ENCODE data around the gene UQCC3. TPM values are rescaled to one million over a fixed set of nuclear protein-coding genes. Genes with fewer than 3 reads are reported as not detected.

The UQCC3 gene
- total RNA-seq, 2 donors from 2014 or later = 10.4 to 12.9 TPM

GRCh38 chr11:62677156-62677555 lies 5.7 kb downstream of the UQCC3 start:
- ATAC-seq (no peak), DNase-seq (no peak)
- WGBS, 2 donors = 60 to 64% methylated on average over 6 of the region's 6 CpGs
- intact Hi-C loops (cut with DNase I) = no loop called here
- H3K36me3 ChIP-seq (replicated peaks in 1 of 2; ENCODE audit: insufficient read depth in 1 of 2, low read depth in 2 of 2) = peaks cover 0 to 5% of the 10 kb centered on the region in 2 donors
- peaks cover 51% of the 10 kb centered on the region for H3K4me1 ChIP-seq
- H3K27ac ChIP-seq = no peak overlapping the region
- no peak overlapping the region for H3K4me3 ChIP-seq
- no peaks in the 10 kb centered on the region for H3K27me3 ChIP-seq
- no peak for TF ChIP-seq CTCF (IDR thresholded peaks at IDR 0.05)
- no peak for TF ChIP-seq POLR2A (IDR thresholded peaks at IDR 0.05)
- no peaks in the 10 kb centered on the region for H3K9me3 ChIP-seq

DNA sequence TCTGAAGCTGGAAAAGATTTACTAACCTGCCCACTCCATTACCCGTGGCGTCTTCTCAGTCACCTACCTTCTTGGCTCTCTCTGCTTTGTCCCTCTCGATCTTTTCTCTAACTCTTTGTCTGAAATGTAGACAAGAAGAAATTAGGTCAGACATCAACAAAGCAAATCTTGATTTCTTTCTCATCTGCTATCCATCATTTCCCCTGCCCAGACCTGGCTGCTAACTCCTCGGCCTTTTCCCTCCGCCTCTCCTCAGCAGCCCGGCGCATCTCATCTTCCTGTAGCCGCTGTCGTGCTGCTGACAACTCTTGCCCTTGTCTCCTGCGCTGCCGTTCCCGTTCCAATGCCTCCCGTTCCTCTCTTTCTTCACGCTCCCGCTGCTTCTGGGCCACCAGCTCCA lies 6.2 kb downstream of the UQCC3 start:
- DNase-seq (no peak), ATAC-seq (no peak)
- Histone ChIP-seq H3K9me3 (no peaks in the 10 kb centered on the region), H3K36me3 (replicated peaks in 1 of 2; ENCODE audit: insufficient read depth in 1 of 2, low read depth in 2 of 2) (peaks cover 0 to 5% of the 10 kb centered on the region in 2 donors), H3K4me1 (peaks cover 50% of the 10 kb centered on the region), H3K27ac (peak overlapping the region in 1 of 4 donors; percentile 82), H3K4me3 (peak overlapping the region; percentile 57 to 89), H3K27me3 (no peaks in the 10 kb centered on the region)
- TF ChIP-seq POLR2A (IDR thresholded peaks at IDR 0.05) (no peak), CTCF (IDR thresholded peaks at IDR 0.05) (no peak)
- intact Hi-C loops (cut with DNase I) = no loop called here
- WGBS, 2 donors = 62 to 76% methylated on average over 15 of the region's 15 CpGs

GRCh38 chr11:62678433-62678769 lies 6.9 kb downstream of the UQCC3 start:
- Histone ChIP-seq H3K27ac (peak overlapping the region; percentile 81 to 92 (median 83)), H3K4me1 (peaks cover 44% of the 10 kb centered on the region), H3K9me3 (no peaks in the 10 kb centered on the region), H3K4me3 (peak overlapping the region; percentile 57 to 89), H3K36me3 (replicated peaks in 1 of 2; ENCODE audit: insufficient read depth in 1 of 2, low read depth in 2 of 2) (peaks cover 0 to 5% of the 10 kb centered on the region in 2 donors), H3K27me3 (no peaks in the 10 kb centered on the region)
- WGBS, 2 donors = 2% methylated on average over 8 to 16 of the region's 16 CpGs
- intact Hi-C loops (cut with DNase I) = no loop called here
- DNase-seq (no peak), ATAC-seq (no peak)
- TF ChIP-seq CTCF (IDR thresholded peaks at IDR 0.05) = no peak
- TF ChIP-seq POLR2A (IDR thresholded peaks at IDR 0.05) = no peak

GRCh38 chr11:62678770-62679696 lies 7.6 kb downstream of the UQCC3 start, which contains the start of gene UBXN1:
Gene UBXN1, minus strand, starts transcription at chr11:62679073. Its CDS starts 150 bp downstream, at chr11:62678923.
- Histone ChIP-seq H3K4me3 (peak within 1 kb of the TSS; percentile 57 to 89), H3K36me3 (replicated peaks in 1 of 2; ENCODE audit: insufficient read depth in 1 of 2, low read depth in 2 of 2) (peaks cover 0 to 5% of the 10 kb centered on the region in 2 donors), H3K9me3 (no peaks in the 10 kb centered on the region), H3K27me3 (no peaks in the 10 kb centered on the region), H3K27ac (peak within 1 kb of the TSS; percentile 81 to 92 (median 83)), H3K4me1 (peaks cover 37% of the 10 kb centered on the region)
- WGBS, 2 donors = 7 to 51% methylated on average over 7 to 55 of the region's 55 CpGs
- intact Hi-C loops (cut with DNase I) = no loop called here
- TF ChIP-seq CTCF (IDR thresholded peaks at IDR 0.05) (no peak), POLR2A (IDR thresholded peaks at IDR 0.05) (peak; percentile 37 to 77 (median 71))
- DNase-seq = peak; percentile 83 to 90 (median 86)
- ATAC-seq = peak; percentile 86
